ENCODE measurements around the gene TTYH1. TPM values are rescaled to one million over a fixed set of nuclear protein-coding genes. Genes with fewer than 3 reads are reported as not detected.
A peak's percentile ranks its signal among the peaks of the same experiment; 100 is the strongest.

Gene TTYH1
- total and polyA plus RNA-seq, 2 of the 8 experiments (the other 6 are each of a cell fraction or from before 2014, with no cell fraction given), result 26.7 to 46.5 TPM

DNA sequence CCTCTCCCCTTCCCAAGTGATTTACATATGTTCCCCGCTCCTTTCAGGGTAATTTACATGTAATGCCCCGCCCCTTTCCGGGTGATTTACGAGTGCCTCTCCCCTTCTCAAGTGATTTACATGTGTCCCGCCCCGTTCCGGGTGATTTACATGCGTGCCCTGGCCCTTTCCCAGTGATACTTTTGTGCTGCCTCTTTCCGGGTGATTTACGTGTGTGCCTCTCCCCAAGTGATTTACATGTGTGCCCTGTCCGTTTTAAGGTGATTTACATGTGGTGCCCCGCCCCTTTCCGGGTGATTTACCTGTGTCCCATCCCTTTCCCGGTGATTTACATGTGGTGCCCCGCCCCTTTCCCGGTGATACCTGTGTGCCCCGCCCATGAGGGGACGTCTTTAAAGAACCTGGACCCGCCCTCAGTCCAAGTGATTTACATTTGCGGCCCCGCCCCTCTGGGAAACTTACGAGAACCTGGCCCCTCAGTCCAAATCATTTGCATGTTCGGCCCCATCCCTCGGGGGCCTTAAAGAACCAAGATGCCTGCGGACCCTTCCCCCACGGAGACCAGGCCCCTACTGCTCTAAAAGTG is 48.9 kb downstream of the TTYH1 start:
- Histone ChIP-seq H2AFZ (ENCODE audit: low read length) (no peak overlapping the region), H3K18ac (ENCODE audit: extremely low read depth, low read length) (peak overlapping the region; percentile 96), H3K9ac (replicated peaks in 1 of 4; ENCODE audit: extremely low read depth in 1 of 4, low read depth in 3 of 4, low read length in 3 of 4) (peak overlapping the region in 3 of 4 experiments; percentile 70 to 77 (median 70); a peak in 6 of 7 replicates)
- TF ChIP-seq ASH2L (IDR thresholded peaks at IDR 0.05; ENCODE audit: low read length) (no peak), EP300 (IDR thresholded peaks at IDR 0.05; ENCODE audit: borderline replicate concordance in 1 of 2, low read depth in 2 of 2, low read length in 2 of 2) (no peak), POLR2AphosphoS5 (IDR thresholded peaks at IDR 0.05; ENCODE audit: low read depth, low read length) (no peak), GTF2F1 (IDR thresholded peaks at IDR 0.05; ENCODE audit: borderline replicate concordance, low read depth, low read length) (no peak), EGR1 (IDR thresholded peaks at IDR 0.05; ENCODE audit: borderline replicate concordance, low read depth, low read length) (no peak)

More for the DNA sequence above, 48.9 kb downstream of the TTYH1 start:
- peak overlapping the region; percentile 41; the same call in 1 of the 2 replicates for H4K8ac ChIP-seq (ENCODE audit: extremely low read depth, insufficient read depth, low read length)
- no peak overlapping the region for H2BK120ac ChIP-seq (replicated peaks; ENCODE audit: low read depth, low read length)
- peak overlapping the region; percentile 66 to 87 (median 80) for H3K4me3 ChIP-seq (ENCODE audit: extremely low read depth in 1 of 4, insufficient read depth in 2 of 4, low read depth in 3 of 4, low read length in 4 of 4)
- CTCF ChIA-PET (ENCODE audit: partially characterized antibody), result interaction anchor here (1.0 kb wide), 1 partner anchor 875 kb away, joined by 5 read pairs; the partner anchor contains the start of gene KMT5C
- peak overlapping the region; percentile 35 to 76 for H3K4me2 ChIP-seq (ENCODE audit: insufficient read depth in 1 of 2, low read depth in 2 of 2, low read length in 2 of 2)
- H3K79me1 ChIP-seq (ENCODE audit: low read depth, low read length), result peaks cover 8% of the 10 kb centered on the region
- H4K91ac ChIP-seq (replicated peaks; ENCODE audit: insufficient read length, low read length), result no peak overlapping the region
- H3K4me1 ChIP-seq (replicated peaks in 1 of 4; ENCODE audit: control insufficient read depth in 3 of 4, insufficient read depth in 4 of 4, low read length in 3 of 4), result peaks cover 0 to 8% (median 5%) of the 10 kb centered on the region in 4 experiments; a peak in 5 of 7 replicates
- peak overlapping the region; percentile 86 for H3K27ac ChIP-seq (ENCODE audit: low read depth, low read length)
- POLR2A ChIA-PET (ENCODE audit: partially characterized antibody), result interaction anchor here (0.6 to 6.7 kb wide), 10 partner anchors 9 to 696 kb away, joined by 3 to 129 read pairs (median 4); partner anchors contain the start of genes CDC42EP5 and LENG8
- H4K5ac ChIP-seq (ENCODE audit: insufficient read length, low read depth, low read length), result peak overlapping the region; percentile 41
- H2BK5ac ChIP-seq (ENCODE audit: low read depth, low read length), result peak overlapping the region; percentile 94
- H3K27me3 ChIP-seq (replicated peaks in 1 of 4; ENCODE audit: control insufficient read depth in 3 of 4, extremely low read depth in 1 of 4, insufficient read depth in 3 of 4, low read length in 3 of 4), result peaks cover 0 to 11% (median 5%) of the 10 kb centered on the region in 4 experiments; a peak in 5 of 7 replicates
- whole genome bisulfite sequencing, 2 experiments (ENCODE audit: extremely low coverage in 1 of 2, insufficient coverage in 1 of 2, insufficient read length in 1 of 2, insufficient replicate concordance in 2 of 2, low coverage in 1 of 2, low lambda C conversion rate in 2 of 2, missing lambda C conversion rate in 1 of 2), result 2% methylated on average over 23 of the region's 26 CpGs; no CpG with 5 or more reads in 1 of the 2 experiments
- no peak overlapping the region for H2BK15ac ChIP-seq (ENCODE audit: low read length)
- peaks cover 10% of the 10 kb centered on the region; the same call in 1 of the 2 replicates for H3K23me2 ChIP-seq (ENCODE audit: low read depth, low read length)
- no peaks in the 10 kb centered on the region for H3K9me3 ChIP-seq (ENCODE audit: insufficient read depth in 2 of 2, low read depth in 1 of 2, low read length in 1 of 2)
- no peak overlapping the region for H3K14ac ChIP-seq (ENCODE audit: insufficient read length)
- no peak overlapping the region for H2BK12ac ChIP-seq (ENCODE audit: low read depth, low read length)
- H3K56ac ChIP-seq (replicated peaks; ENCODE audit: insufficient read length, low read depth, low read length), result no peak overlapping the region
- peaks cover 0 to 14% of the 10 kb centered on the region in 2 experiments for H4K20me1 ChIP-seq (replicated peaks in 1 of 2; ENCODE audit: control insufficient read depth in 1 of 2, insufficient read depth in 2 of 2, low read length in 2 of 2)
- peaks cover 0 to 4% of the 10 kb centered on the region in 2 experiments; a peak in 1 of 4 replicates for H3K79me2 ChIP-seq (ENCODE audit: control insufficient read depth in 1 of 2, insufficient read depth in 2 of 2, low read length in 2 of 2)
- H2BK20ac ChIP-seq (ENCODE audit: low read length), result no peak overlapping the region
- peak; percentile 98 for FAIRE-seq
- H3K23ac ChIP-seq (ENCODE audit: insufficient read length), result no peak overlapping the region
- H3K4ac ChIP-seq (replicated peaks; ENCODE audit: insufficient read length, low read depth, low read length), result no peak overlapping the region
- peaks cover 4 to 25% (median 8%) of the 10 kb centered on the region in 4 experiments; a peak in 5 of 8 replicates for H3K36me3 ChIP-seq (ENCODE audit: control insufficient read depth in 2 of 4, insufficient read depth in 4 of 4, low read length in 3 of 4)
- no peak overlapping the region for H2AK5ac ChIP-seq (ENCODE audit: low read depth, low read length)
- DNase-seq (ENCODE audit: low read depth in 1 of 2, low spot score in 2 of 2), result peak; percentile 93 to 95

All from H1 (cell line).